NCI-H1092 treated with DMSO at 0.1 percent for 48 hours (cell line): Measurements from ENCODE around the gene PLEKHD1.
"Not testable (repeated sequence)": the region's sequence is repeated elsewhere in the genome, so short reads cannot be mapped to it uniquely, and the experiment has no call there.

Experiments used
- DNase-seq: peaks from one replicate; lab custom pipeline; 2025; lab: John Stamatoyannopoulos, UW

The PLEKHD1 gene

DNA sequence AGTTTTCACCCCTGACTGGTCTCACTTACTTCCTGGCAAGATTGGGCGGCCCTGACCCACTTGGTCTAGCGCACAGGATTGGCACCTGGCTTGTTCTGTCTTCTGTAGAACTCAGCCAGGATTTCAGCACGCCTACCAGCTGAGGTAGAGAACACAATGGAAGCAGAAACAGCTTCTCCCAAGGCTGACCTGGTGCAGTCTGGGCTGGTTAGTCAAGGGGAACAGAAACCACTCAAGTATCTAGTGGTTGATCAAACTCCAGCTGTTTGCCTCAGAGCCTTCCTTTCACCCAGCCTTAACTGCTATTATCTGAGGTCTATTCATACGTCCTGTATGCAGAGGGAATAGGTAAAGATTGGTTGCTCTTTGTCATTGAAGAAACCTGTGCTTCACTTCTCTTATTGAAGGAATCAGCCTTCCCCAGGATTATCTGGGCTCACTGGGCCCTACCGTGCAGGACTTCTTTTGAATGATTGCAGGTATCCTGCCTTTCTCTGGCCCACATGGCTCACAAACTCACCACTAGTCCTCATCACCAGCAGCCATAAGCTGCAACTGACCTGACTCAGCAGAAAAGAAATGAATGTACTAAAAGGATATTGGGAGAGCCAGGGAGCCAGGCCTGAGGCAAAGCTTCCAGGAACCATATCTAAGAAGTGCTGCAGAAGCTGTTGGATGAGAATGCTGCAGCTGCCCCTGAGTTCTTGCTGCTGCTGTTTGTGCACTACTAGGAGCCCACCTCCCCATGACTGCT, 2.5 kb upstream of the PLEKHD1 start:
- DNase-seq, result no peak

DNA sequence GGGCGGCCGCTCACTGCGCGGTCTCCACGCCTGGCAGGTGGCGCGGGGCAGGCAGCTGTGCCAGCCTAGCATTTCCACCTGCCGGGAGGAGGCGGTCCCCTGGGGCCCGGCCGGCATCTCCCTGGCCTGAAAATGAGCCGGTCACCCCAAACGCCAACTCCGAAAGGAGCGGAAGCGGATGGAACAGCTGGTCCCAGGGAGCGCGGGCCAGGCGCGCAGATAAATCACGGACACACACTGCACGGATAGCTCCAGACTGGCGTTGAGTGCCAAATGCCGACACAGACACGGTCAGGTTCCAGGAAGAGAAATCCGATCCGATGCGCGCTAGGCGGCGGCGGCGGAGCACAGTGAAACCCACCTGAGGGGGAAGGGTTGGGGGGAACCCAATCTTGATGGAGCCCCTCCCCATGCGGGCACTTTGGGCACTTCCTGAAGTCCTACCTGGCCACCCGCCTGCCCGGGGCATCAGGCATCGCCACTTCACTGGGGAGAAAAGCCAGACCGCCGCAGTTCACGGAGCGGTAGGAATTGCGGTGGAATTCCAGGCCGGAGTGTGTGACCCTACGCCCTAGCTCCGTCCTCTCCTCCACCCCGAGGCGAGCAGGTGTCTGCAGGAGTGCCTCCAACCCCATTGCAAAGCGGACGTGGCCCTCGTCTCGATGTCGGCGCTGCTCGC, 624 bp upstream of the PLEKHD1 start:
- peak; percentile 38 for DNase-seq

DNA sequence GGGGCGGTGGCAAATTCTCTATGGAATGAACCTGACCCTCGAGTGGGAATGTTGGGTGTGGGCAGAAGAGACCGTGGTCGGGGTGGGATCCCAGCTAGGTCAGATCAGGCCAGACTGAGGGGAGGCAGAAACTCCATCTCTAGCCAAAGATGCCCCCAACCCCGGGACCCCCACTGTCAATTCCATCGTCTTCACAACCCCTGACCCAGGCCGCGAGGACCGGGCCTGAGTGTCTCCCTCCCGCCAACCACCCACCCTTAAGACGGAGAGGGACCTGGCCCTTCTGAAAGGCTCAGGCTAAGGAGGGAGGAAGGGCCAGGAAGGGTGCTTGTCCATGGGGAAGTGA, 760 bp downstream of the PLEKHD1 start:
- no peak for DNase-seq

DNA sequence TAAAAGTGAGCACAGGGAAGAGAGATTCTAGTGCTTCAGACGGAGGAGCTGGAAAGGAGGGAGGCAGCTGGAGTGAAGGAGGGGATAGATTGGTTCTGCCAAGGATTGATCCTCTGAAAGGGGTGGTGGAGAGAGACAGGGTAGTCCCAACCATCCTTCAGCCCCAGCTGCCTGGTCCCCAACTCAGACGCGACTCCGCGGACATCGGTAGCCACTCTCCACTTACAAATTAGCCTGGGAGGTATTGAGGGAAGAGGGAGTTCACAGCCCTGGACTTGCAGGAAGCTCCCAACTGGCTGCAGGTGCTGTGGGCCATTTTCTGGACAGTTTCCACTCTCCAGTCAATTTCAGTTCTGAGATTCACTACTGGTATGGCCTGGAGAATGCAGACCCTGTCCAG, 1.2 kb downstream of the PLEKHD1 start:
- DNase-seq, result no peak

DNA sequence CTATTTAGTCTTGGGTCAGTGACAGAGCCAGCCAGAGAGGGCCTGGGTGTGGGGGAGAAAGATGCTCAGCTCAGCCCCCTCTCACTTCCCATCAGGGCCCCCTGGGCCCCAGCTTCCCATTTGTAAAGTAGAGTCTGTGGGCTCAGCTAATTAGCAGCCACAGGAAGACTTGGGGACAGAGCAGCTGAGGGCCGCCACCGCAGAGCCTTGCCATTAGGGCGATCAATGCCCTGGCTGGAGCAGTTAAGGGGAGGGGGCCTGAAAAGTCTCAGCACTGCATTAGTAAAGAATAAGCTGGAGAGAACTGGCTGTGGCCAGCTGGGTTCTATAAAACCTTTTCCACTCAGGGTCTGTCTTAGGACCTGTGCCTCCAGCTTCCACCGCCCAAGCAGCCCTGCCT, 2.7 kb downstream of the PLEKHD1 start:
- no peak for DNase-seq

DNA sequence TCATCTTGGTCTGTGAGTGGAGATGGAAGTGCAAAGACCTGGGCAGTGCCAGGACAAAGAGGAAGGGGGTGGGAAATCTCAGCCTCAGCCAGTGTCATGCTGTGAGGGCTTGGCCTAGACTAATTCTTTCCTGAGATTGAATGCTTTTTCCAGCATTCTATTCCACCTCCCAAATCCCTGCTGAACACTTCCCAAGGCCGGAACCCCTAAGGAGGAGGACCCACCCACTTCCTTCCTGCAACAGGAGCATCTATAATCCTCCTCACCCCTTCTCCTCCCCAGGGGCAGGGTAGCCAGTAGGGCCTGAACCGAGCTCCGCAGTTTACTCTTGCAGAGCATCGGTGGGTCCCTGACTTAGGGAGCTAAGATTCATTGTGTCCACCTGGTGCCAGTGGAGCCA, 3.2 kb downstream of the PLEKHD1 start:
- DNase-seq, result no peak

DNA sequence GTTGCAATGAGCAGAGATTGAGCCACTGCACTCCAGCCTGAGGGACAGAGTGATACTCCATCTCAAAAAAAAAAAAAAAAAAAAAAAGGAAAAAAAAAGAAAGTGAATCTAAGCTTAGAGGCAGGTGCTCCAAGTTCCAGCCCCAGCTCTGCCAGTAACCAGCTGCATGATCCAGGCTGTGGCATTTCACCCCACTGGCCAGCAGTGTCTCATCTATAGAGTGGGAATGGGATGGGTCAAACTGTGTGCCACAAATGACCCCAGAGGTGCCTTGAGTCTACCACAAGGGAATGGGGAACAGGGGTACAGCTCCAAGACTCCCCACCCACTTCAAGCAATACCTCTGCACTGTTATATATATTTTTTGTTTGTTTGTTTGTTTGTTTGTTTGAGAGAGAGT, 5.0 kb downstream of the PLEKHD1 start:
- no peak for DNase-seq

DNA sequence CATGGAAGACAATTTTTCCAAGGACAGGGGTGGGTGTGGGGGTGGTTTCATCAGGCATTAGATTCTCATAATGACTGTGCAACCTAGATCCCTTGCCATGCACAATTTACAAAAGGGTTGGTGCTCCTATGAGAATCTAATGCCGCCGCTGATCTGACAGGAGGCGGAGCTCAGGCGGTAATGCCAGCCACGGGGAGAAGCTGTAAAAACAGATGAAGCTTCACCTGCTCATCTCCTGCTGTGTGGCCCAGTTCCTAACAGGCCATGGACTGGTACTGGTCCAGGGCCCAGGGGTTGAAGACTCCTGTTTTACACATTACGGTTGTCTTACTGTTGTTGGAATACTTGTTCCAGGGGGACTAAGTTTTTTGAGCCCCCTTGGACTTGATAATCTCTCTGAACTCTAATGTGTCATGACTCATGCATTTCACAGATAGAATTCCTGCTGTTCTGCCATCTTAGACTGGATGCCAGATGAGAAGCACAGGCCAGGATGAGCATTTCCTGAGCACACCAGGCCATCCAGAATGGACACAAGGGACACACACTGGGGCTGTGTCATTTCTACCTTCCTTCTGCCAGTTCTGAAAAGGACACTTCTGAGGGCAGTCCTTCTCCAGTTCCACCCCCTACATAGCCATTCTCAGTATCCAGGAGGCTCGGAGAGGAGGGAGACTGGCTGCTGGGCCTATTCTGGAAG, 5.8 kb downstream of the PLEKHD1 start:
- DNase-seq, result no peak

DNA sequence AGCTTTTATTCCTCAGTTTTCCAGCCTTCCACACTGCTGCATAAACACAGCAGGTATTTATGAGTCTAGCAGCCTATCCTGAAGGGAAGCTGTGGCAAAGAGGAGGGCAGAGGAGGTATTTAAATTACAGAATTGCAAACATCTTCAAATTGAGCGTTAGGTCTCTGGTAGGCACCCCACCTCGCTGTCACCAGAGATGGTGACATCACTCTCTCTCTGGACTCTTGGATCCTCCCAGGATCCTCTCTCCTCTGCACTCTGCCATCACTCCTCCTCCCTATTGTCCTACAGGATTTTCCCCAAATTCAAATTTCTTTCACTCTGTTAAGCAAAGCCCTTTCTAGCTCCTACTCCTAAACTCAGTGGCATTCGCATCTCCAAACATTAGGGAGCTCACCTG, 6.7 kb downstream of the PLEKHD1 start:
- no peak for DNase-seq

DNA sequence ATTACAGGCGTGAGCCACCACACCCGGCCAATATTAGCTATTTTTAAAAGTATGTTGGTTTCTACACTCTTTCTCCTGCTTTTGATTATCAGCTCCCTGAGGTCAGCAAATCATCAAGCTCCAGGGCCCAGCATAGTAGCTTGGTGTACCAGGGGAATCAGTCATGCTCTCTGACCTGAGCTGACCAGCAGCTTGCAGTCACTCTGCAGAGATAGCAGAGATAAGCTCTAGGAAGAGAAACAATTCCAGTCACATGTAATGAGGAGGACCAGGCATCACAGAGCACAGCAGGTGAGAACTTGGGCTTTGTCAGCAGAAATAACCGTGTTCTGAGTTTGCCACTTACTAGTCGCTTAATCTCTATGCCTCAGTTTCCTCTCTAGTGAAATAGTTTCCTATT, 8.5 kb downstream of the PLEKHD1 start:
- no peak for DNase-seq

DNA sequence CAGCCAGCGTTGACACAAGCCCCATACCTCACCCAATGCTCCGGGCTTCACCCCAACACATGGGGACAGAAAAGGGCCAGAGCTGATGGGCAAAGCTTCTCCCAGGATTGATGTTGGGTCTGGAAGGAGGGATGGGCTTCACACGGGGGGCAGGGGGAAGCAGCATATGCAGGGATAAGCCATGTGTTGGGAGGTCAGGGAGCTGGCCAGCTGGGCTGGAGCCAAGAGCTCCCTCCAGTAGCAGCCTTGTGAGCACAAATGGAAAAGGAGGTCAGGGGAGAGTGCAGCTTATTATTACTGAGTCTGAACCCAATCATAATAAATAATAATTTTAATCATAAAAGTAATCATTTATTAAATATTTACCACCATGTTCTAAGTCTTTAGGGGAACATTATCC, 9.3 kb downstream of the PLEKHD1 start:
- DNase-seq, result no peak

DNA sequence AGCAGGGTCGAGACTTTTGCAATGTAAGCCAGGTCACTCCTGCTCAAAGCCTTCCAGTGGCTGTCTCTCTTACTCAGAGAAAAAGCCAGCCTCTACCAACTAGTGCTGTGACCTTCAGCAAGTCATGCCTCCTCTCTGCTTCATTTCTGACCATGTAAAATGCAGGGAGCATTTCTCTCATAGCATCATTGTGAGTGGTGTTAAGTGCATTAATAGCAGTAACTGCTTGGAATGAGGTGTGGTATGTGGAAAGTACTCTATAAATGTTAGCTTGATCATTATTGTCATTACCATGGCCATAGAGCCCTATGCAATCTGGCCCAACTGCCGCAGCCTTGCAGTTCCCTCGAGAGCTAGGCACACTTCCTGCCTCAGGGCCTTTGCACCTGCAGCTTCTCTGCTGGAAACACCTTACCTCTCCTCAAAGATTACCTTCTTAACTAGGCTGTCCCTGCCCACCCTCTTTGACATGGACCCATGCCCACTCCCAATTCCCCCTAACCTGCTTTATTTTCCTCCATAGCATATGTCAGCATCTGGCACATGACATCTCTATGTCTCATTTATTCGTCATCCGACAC, 10.9 kb downstream of the PLEKHD1 start:
- DNase-seq, result no peak

DNA sequence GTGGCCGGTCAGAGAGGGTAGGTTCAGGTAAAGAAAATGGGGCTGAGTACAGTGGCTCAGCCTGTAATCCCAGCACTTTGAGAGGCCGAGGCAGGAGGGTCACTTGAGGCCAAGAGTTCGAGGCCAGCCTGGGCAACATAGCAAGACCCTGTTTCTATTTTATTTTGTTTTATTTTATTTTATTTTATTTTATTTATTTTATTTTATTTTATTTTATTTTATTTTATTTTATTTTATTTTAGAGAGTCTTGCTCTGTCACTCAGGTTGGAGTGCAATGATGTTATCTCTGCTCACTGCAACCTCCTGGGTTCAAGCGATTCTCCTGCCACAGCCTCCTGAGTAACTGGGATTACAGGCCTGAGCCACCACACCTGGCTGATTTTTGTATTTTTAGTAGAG, 13.3 kb downstream of the PLEKHD1 start:
- DNase-seq, result not testable (repeated sequence)

DNA sequence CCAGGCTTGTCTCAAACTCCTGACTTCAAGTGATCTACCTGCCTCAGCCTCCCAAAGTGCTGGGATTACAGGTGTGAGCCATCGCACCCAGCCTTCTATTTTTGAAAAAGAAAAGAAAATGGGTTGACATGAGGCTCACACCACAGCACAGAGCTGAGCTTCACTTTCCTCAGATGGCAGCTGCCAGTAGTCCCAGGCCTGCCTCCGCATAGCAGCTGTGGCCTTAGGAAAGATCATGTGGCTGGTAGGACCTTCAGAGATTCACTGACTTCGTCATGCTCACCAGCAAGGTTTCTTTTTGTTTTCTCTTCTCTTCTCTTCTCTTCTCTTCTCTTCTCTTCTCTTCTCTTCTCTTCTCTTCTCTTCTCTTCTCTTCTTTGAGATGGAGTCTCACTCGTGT, 13.8 kb downstream of the PLEKHD1 start:
- not testable (repeated sequence) for DNase-seq

DNA sequence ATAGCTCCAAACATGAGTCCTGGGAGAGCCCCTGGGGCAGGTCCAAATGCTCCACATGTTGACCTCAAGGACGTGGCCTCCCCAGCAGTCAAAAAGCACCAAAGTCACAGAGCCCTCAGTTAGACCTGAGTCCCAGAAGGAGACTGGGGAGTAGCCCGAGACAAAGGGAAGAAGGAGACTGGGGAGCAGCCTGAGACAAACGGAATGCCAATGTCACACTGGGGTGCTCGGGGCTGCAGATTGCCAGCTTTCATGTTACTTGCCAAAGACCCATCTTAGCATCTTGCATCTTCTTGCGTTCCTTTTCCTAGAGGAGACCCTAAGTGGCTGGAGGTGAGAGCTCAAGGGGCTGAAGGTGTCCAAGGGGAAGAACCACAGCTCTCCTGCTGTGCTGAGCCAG, 14.9 kb downstream of the PLEKHD1 start:
- no peak for DNase-seq

DNA sequence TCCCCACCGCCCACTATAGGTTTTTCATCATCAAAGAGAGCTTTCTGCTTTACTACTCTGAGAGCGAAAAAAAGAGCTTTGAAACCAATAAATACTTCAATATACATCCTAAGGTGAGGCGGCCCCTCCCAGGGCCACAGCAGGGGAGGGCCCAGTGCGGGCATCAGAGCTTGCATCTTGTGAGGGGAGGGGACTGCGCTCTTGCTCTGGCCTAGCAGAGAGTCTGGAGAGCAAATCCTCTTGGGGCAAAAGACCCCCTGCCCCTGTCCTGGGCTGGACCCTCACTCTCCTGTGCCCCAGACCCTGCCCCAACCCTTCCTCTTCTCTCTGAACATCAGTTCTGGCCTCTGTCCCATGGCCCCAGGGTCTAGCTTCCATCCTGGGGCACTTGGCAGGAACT, 15.6 kb downstream of the PLEKHD1 start:
- no peak for DNase-seq

DNA sequence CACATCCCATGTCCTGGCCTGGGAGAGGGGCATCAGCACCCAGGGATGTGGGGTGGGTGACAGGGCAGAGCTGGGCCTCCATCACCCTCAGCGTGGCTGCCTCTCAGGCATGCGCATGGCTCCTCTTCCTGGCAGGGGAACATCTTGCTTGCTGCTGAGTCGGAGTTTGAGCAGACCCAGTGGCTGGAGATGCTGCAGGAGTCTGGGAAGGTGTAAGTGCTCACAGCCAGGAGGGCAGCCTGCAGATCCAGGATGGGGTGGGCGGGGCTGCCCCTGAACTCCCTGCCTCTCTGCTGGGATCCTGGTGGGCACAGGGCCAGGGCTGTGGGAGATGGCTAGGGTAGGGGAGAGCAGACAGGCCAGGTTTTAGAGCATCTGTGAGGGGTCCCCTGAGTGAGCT, 16.2 kb downstream of the PLEKHD1 start:
- DNase-seq, result peak; percentile 48

DNA sequence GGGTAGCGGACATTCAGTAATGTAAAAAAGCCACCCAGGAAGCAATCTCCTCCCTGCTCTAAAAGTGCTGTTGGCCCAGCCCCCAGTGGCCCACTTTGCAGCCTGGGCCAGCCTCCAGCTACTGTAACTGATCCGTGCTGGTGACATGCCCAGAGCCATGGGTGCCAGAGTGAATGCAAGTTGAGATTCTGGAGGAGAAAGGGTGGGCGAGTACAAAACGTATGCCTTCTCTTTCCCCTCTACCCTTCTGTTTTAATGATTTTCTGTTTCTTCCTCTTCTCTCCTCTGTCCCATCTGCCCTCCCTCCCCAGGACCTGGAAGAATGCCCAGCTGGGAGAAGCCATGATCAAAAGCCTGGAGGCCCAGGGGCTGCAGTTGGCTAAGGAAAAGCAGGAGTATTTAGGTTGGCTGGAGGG, 16.9 kb downstream of the PLEKHD1 start:
- peak; percentile 95 for DNase-seq

DNA sequence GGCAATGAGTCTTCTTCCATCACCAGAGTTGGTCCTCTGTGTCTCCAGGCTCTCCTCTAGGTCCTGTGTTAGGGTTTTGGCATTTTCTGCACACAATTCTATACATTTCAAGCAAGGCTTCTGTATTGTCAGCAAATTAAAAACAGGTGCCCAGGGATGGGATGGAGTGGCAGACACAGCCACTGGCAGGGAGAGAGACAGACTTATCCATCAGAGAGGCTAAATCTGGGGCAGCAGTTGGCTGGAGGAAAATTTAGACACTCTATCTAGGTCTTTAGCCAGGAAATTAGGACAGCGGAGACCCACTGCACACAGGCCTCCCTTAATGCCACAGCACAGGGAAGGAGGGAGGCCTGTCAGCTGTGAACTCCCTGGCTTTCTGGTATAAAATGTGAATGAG, 20.2 kb downstream of the PLEKHD1 start:
- DNase-seq, result no peak

DNA sequence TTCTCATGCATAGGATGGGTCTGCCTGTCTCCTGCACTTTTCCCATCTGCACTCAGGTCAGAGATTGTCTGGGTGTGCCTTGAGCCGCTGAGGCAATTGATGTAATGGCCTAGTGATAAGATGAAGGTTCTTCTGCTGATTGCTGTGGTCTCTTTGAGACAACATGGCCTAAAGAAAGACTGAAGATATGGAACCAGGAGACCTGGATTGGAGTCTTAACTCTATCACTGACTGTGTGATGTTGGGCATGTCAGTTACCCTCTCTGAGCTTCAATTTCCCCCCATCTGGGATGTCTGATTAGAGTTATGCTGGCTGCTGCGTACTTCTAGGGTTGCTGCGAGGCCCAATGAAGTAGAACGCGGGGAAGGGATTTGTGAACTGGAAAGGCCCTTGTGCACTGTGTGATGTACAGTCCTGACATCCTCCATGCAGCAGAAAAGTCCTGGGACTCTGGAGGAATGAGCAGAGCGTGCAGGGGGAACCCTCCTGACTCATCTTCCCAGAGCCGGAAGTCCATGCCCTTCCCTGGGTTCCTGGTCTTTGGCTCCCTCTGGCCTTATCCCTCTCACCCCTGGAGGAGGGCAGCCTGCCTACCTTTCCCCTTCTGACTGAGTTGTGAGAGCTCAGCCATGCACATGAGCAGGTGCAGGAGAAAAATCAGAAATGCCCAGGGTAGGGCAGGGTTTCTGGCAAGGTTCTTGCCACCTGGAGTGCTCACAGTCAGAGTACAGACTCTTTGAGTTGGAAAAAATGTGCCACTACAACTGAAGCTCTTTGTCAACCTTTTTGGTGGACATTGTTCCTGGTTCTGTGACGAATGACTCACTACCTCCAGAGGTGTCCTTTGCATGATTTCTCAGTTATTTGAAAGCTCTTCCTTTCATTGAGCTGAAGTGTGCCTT, 21.1 kb downstream of the PLEKHD1 start:
- no peak for DNase-seq

DNA sequence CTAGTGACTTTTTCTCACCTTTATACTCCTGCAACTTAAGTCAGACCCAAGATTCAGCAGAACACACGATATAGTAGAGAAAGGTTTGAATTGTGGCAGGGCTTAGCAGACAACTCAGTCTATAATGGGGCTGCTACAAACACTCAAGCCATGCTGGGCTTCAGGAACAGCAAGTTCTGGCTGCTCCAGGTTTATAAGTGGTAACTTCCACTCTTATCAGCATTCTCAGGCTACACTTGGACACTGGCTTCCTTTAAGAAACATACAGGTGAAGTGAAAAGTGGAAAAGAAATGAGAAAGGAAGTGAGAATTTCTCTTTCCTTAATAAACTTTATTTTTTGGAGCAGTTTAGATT, 21.7 kb downstream of the PLEKHD1 start:
- no peak for DNase-seq
